HCT116 (cell line): ENCODE measurements around the gene PIK3CD. TPM values are rescaled to one million over a fixed set of nuclear protein-coding genes. Genes with fewer than 3 reads are reported as not detected.

Experiments used
- ATAC-seq: fragments of 200-7000 bp; cut with Tn5 transposase; 2 replicates; pipeline ENCODE4 v1.9.1; 2020; ENCODE audit warnings: mild to moderate bottlenecking, moderate library complexity
- BruUV-seq: library from RNA; stranded (reverse); fragments of 400-500 nt; replicated peaks from 2 replicates; lab custom pipeline; 2021; lab: Mats Ljungman, UMichigan
- CTCF ChIA-PET: fragments of 300-600 bp; sonication (Branson Sonifier 250); formaldehyde crosslinking; loops from one replicate; lab custom pipeline; 2021; ENCODE audit warnings: antibody characterized with exemption; lab: Charles Lee
- POLR2A ChIA-PET: fragments of 300-600, 350-600 bp; sonication (Branson Sonifier 250); formaldehyde crosslinking; loops from one replicate; lab custom pipeline; 2021; ENCODE audit warnings: antibody characterized with exemption; lab: Charles Lee
- RAD21 ChIA-PET, 2 experiments: fragments of 300-600 bp; sonication (Branson Sonifier 250); formaldehyde crosslinking; loops; one replicate each; lab custom pipeline; 2023; ENCODE audit warnings: low total read pairs in 2 of 2; ENCODE audit not compliant: uncharacterized antibody in 2 of 2, unreplicated experiment in 2 of 2, low non-redundant PET in 1 of 2; lab: Charles Lee
- DNase-seq: peaks from one replicate; pipeline ENCODE4 v3.0.0-alpha.2; 2010; ENCODE audit warnings: low read depth, low spot score
- H2AFZ ChIP-seq: fragments of 200-600 bp; shearing (Covaris generic), sonication (generic); 2 replicates; pipeline ENCODE4 v1.6.1; 2017; ENCODE audit warnings: low read depth, mixed run types, mixed read lengths, antibody characterized with exemption, low read length; ENCODE audit not compliant: poor library complexity, severe bottlenecking
- H3K27ac ChIP-seq: 2 replicates; pipeline ENCODE4 v1.5.1; 2012; ENCODE audit warnings: low read depth, low read length
- H3K27me3 ChIP-seq: fragments of 200-600 bp; sonication (generic); 2 replicates; pipeline ENCODE4 v1.6.1; 2016; ENCODE audit warnings: mixed run types, low read length, mixed read lengths; ENCODE audit not compliant: insufficient read depth
- H3K36me3 ChIP-seq, 2 experiments: fragments of 200-500 bp in 1 of 2; fragments of 200-600 bp in 1 of 2; sonication (Bioruptor generic) in 1 of 2; sonication (generic) in 1 of 2; 2 replicates each; pipeline versions ENCODE4 v1.5.1 to v1.6.1; 2014 to 2016; ENCODE audit warnings: low read length in 2 of 2, inconsistent platforms in 1 of 2, mixed read lengths in 1 of 2, mixed run types in 1 of 2; ENCODE audit not compliant: insufficient read depth in 2 of 2, control insufficient read depth in 1 of 2
- H3K4me1 ChIP-seq, 2 experiments: fragments of 200-600 bp in 1 of 2; sonication (generic) in 1 of 2; 2 replicates each; pipeline versions ENCODE4 v1.5.1 to v1.6.1; 2012 to 2017; ENCODE audit warnings: low read length in 2 of 2, inconsistent platforms in 1 of 2, mild to moderate bottlenecking in 1 of 2, mixed read lengths in 1 of 2, mixed run types in 1 of 2, moderate library complexity in 1 of 2; ENCODE audit not compliant: insufficient read depth in 2 of 2, control insufficient read depth in 1 of 2
- H3K4me2 ChIP-seq: fragments of 200-600 bp; sonication (generic); 2 replicates; pipeline ENCODE4 v1.6.1; 2017; ENCODE audit warnings: mixed run types, low read length, mixed read lengths
- H3K4me3 ChIP-seq, 2 experiments: fragments of 200-600 bp in 1 of 2; sonication (generic) in 1 of 2; replicated peaks in 1 of 2; 2 replicates each; pipeline ENCODE4 v1.5.1; 2011 to 2016; ENCODE audit warnings: low read length in 2 of 2, control low read depth in 1 of 2, low read depth in 1 of 2, mild to moderate bottlenecking in 1 of 2, mixed read lengths in 1 of 2, mixed run types in 1 of 2
- H3K79me2 ChIP-seq: fragments of 200-600 bp; sonication (generic); 2 replicates; pipeline ENCODE4 v1.6.1; 2017; ENCODE audit warnings: mild to moderate bottlenecking, mixed run types, low read length, moderate library complexity, mixed read lengths; ENCODE audit not compliant: insufficient read depth
- H3K9ac ChIP-seq: fragments of 200-600 bp; sonication (generic); 2 replicates; pipeline ENCODE4 v1.6.1; 2016; ENCODE audit warnings: low read length, mixed read lengths
- H3K9me2 ChIP-seq: fragments of 200-600 bp; sonication (generic), shearing (Covaris generic); 2 replicates; pipeline ENCODE4 v1.6.1; 2017; ENCODE audit warnings: mixed run types, mild to moderate bottlenecking, moderate library complexity; ENCODE audit not compliant: insufficient read depth
- H3K9me3 ChIP-seq, 2 experiments: fragments of 200-500 bp in 1 of 2; fragments of 200-600 bp in 1 of 2; sonication (Bioruptor generic) in 1 of 2; sonication (generic) in 1 of 2; 2 replicates each; pipeline ENCODE4 v1.6.1; 2014 to 2017; ENCODE audit warnings: low read length in 2 of 2, mixed read lengths in 2 of 2, inconsistent platforms in 1 of 2, low read depth in 1 of 2, mild to moderate bottlenecking in 1 of 2, mixed run types in 1 of 2, moderate library complexity in 1 of 2; ENCODE audit not compliant: control insufficient read depth in 1 of 2, insufficient read depth in 1 of 2
- H4K20me1 ChIP-seq: fragments of 200-600 bp; sonication (generic), shearing (Covaris generic); 2 replicates; pipeline ENCODE4 v1.6.1; 2017; ENCODE audit warnings: mixed run types, mild to moderate bottlenecking, moderate library complexity; ENCODE audit not compliant: insufficient read depth
- CBX3 ChIP-seq: IDR thresholded peaks from 2 replicates; pipeline ENCODE4 v1.6.1; 2012; ENCODE audit warnings: low read depth
- CEBPB ChIP-seq: IDR thresholded peaks from 2 replicates; pipeline ENCODE4 v1.6.1; 2012; ENCODE audit warnings: low read depth
- CTCF ChIP-seq, 3 experiments: fragments of 200-600 bp in 1 of 3; sonication (generic) in 1 of 3; IDR thresholded peaks in 2 of 3; conservative IDR thresholded peaks in 1 of 3; 2 replicates each; pipeline ENCODE4 v1.5.1; 2012 to 2017; ENCODE audit warnings: low read depth in 2 of 3, low read length in 2 of 3, antibody characterized with exemption in 1 of 3, borderline replicate concordance in 1 of 3, control low read depth in 1 of 3, mild to moderate bottlenecking in 1 of 3, mixed read lengths in 1 of 3, mixed run types in 1 of 3, moderate library complexity in 1 of 3; ENCODE audit not compliant: insufficient read depth in 1 of 3
- EGR1 ChIP-seq: IDR thresholded peaks from 2 replicates; pipeline ENCODE4 v1.6.1; 2012; ENCODE audit warnings: low read depth
- EZH2 ChIP-seq: fragments of 200-600 bp; sonication (generic); IDR thresholded peaks from 2 replicates; pipeline ENCODE4 v1.6.1; 2017; ENCODE audit warnings: antibody characterized with exemption, mixed run types
- EZH2phosphoT487 ChIP-seq: fragments of 200-600 bp; IDR thresholded peaks from 2 replicates; pipeline ENCODE4 v1.6.1; 2018; ENCODE audit warnings: antibody characterized with exemption, borderline replicate concordance
- JUND ChIP-seq: IDR thresholded peaks from 2 replicates; pipeline ENCODE4 v1.6.1; 2012
- MAX ChIP-seq: IDR thresholded peaks from 2 replicates; pipeline ENCODE4 v1.6.1; 2012
- POLR2A ChIP-seq: IDR thresholded peaks from 2 replicates; pipeline ENCODE4 v1.7.0; 2011; ENCODE audit warnings: borderline replicate concordance; ENCODE audit not compliant: insufficient read depth, insufficient read length; ENCODE audit errors: extremely low read depth
- POLR2AphosphoS5 ChIP-seq: IDR thresholded peaks from 2 replicates; pipeline ENCODE4 v1.6.1; 2011; ENCODE audit warnings: mild to moderate bottlenecking, low read depth, low read length, moderate library complexity
- RAD21 ChIP-seq: IDR thresholded peaks from 2 replicates; pipeline ENCODE4 v1.6.1; 2012; ENCODE audit warnings: low read depth, mild to moderate bottlenecking
- REST ChIP-seq: IDR thresholded peaks from 2 replicates; pipeline ENCODE4 v1.6.1; 2012; ENCODE audit warnings: low read depth
- SP1 ChIP-seq: IDR thresholded peaks from 2 replicates; pipeline ENCODE4 v1.6.1; 2012; ENCODE audit warnings: low read depth
- SRF ChIP-seq: IDR thresholded peaks from 2 replicates; pipeline ENCODE4 v1.6.1; 2012; ENCODE audit warnings: low read depth
- TCF7L2 ChIP-seq: IDR thresholded peaks from 2 replicates; pipeline ENCODE4 v1.7.0; 2011; ENCODE audit warnings: borderline replicate concordance, inconsistent platforms; ENCODE audit not compliant: insufficient read depth, insufficient read length; ENCODE audit errors: extremely low read depth
- ZBTB33 ChIP-seq: IDR thresholded peaks from 2 replicates; pipeline ENCODE4 v1.6.1; 2011; ENCODE audit warnings: mild to moderate bottlenecking, low read length, moderate library complexity; ENCODE audit not compliant: insufficient replicate concordance; ENCODE audit errors: extremely low read depth
- ZFX ChIP-seq: fragments of 450-650 bp; IDR thresholded peaks from 2 replicates; pipeline ENCODE4 v1.6.1; 2017
- intact Hi-C: fragments of 100-400 bp; cut with micrococcal nuclease; formaldehyde crosslinking; loops from 2 replicates; pipeline ENCODE4 v1.10.0; 2022
- total RNA-seq: library from RNA; stranded (reverse); gene quantifications from one replicate; pipeline ENCODE4 v1.2.1, GENCODE V29; 2021; ENCODE audit not compliant: unreplicated experiment

Gene PIK3CD
- total RNA-seq, 1 experiment from 2014 or later = 9.2 TPM

- TF ChIP-seq SP1 = no peak
- TF ChIP-seq POLR2A = no peak
- TF ChIP-seq SRF = no peak
- TF ChIP-seq, all 23 proteins: peak for 0
Observed at GRCh38 chr1:9653491-9654050, 2.0 kb downstream of the PIK3CD start (continued).

- Histone ChIP-seq H4K20me1 (no peaks in the 10 kb centered on the region), H3K9ac (no peak overlapping the region), H3K27ac (no peak overlapping the region), H2AFZ (no peak overlapping the region), H3K4me1 (peaks cover 4 to 11% of the 10 kb centered on the region in 2 experiments; a peak in 3 of 4 replicates), H3K4me3 (no peak overlapping the region), H3K36me3 (no peaks in the 10 kb centered on the region), H3K4me2 (no peak overlapping the region), H3K9me2 (no peaks in the 10 kb centered on the region), H3K27me3 (no peaks in the 10 kb centered on the region), H3K79me2 (no peaks in the 10 kb centered on the region), H3K9me3 (no peaks in the 10 kb centered on the region)
- ATAC-seq (no peak), DNase-seq (no peak)
- ChIA-PET RAD21 (no interaction called here), POLR2A (no interaction called here), CTCF (no interaction called here)
- BruUV-seq = no TSS peak
- intact Hi-C loops = no loop called here
- no peak for TF ChIP-seq POLR2AphosphoS5
- no peak for TF ChIP-seq ZBTB33
- TF ChIP-seq JUND = no peak
- no peak for TF ChIP-seq SRF
- TF ChIP-seq CTCF (IDR thresholded peaks at IDR 0.05 in 2 of 3, conservative IDR thresholded peaks at IDR 0.05 in 1 of 3; ENCODE audit: borderline replicate concordance in 1 of 3, insufficient read depth in 1 of 3, low read depth in 2 of 3, low read length in 2 of 3) = no peak
- no peak for TF ChIP-seq POLR2A
- TF ChIP-seq ZFX = no peak
- no peak for TF ChIP-seq CEBPB
- no peak for TF ChIP-seq EZH2
- no peak for TF ChIP-seq CBX3
- no peak for TF ChIP-seq EZH2phosphoT487
- no peak for TF ChIP-seq SP1
- TF ChIP-seq REST = no peak
- no peak for TF ChIP-seq TCF7L2
- no peak for TF ChIP-seq EGR1
- TF ChIP-seq MAX = no peak
- no peak for TF ChIP-seq RAD21
Observed at GRCh38 chr1:9654051-9654833, 2.7 kb downstream of the PIK3CD start.
